ENCODE results near the gene OVAAL. TPM values are rescaled to one million over a fixed set of nuclear protein-coding genes. Genes with fewer than 3 reads are reported as not detected.

Gene OVAAL
- 3.4 TPM for polyA plus RNA-seq (2012; ENCODE audit: insufficient read depth, insufficient read length, low read depth)

- no peaks in the 10 kb centered on the region for H3K27me3 ChIP-seq
- TF ChIP-seq CTCF (IDR thresholded peaks at IDR 0.05; ENCODE audit: low read depth, low read length): no peak
- no peak for DNase-seq
- peaks cover 8% of the 10 kb centered on the region for H3K4me1 ChIP-seq
- no peak within 1 kb of the TSS for H3K4me3 ChIP-seq (ENCODE audit: low read depth, low read length)
- no peaks in the 10 kb centered on the region for H3K36me3 ChIP-seq
- H3K9me3 ChIP-seq: no peaks in the 10 kb centered on the region
Observed at GRCh38 chr1:180558664-180559063, at the start of gene OVAAL. Gene OVAAL (plus strand): TSS chr1:180558964.

DNA sequence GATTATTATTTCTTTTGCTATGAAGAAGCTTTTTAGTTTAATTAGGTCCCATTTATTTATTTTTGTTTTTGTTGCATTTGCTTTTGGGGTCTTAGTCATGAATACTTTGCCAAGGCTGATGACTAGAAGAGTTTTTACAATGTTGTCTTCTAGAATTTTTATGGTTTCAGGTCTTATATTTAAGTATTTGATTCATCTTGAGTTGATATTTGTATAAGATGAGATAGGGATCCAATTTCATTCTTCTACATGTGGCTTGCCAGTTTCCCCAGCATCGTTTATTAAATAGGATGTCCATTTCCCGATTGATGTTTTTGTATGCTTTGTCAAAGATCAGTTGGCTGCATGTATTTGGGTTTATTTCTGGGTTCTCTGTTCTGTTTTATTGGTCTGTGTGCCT lies 47.9 kb upstream of the OVAAL start:
- no peak for DNase-seq
- Histone ChIP-seq H3K27me3 (no peaks in the 10 kb centered on the region), H3K4me1 (no peaks in the 10 kb centered on the region), H3K4me3 (ENCODE audit: low read depth, low read length) (no peak overlapping the region), H3K36me3 (no peaks in the 10 kb centered on the region), H3K9me3 (peaks cover 2% of the 10 kb centered on the region; the same call in 1 of the 2 replicates)
- no peak for TF ChIP-seq CTCF (IDR thresholded peaks at IDR 0.05; ENCODE audit: low read depth, low read length)

DNA sequence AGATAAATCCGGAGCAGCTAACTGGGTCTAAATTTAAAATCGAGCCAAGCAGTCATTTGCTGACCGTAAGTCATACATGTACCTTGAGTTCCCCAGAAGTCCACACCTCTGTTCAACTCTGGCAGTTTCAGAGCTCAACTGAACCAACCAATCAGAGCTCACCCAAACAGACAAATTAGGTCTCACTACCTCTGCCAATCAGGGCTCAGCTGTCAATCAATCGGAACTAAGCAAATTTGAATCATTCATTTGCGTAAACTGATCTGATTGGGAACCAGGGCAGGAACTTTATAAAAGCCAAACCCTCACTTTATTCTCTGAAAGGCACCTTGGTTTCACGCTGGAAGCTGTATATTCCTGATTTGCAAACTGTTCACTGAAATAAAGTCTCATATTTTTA lies 45.2 kb upstream of the OVAAL start:
- no peak overlapping the region for H3K4me3 ChIP-seq (ENCODE audit: low read depth, low read length)
- H3K4me1 ChIP-seq: no peaks in the 10 kb centered on the region; the same call in 1 of the 2 replicates
- no peak for DNase-seq
- H3K9me3 ChIP-seq: peaks cover 2% of the 10 kb centered on the region; the same call in 1 of the 2 replicates
- H3K36me3 ChIP-seq: no peaks in the 10 kb centered on the region
- TF ChIP-seq CTCF (IDR thresholded peaks at IDR 0.05; ENCODE audit: low read depth, low read length): no peak
- no peaks in the 10 kb centered on the region for H3K27me3 ChIP-seq

- H3K9me3 ChIP-seq: no peaks in the 10 kb centered on the region
- H3K36me3 ChIP-seq: no peaks in the 10 kb centered on the region
- H3K4me1 ChIP-seq: no peaks in the 10 kb centered on the region; the same call in 1 of the 2 replicates
- TF ChIP-seq CTCF (IDR thresholded peaks at IDR 0.05; ENCODE audit: low read depth, low read length): no peak
- H3K27me3 ChIP-seq: no peaks in the 10 kb centered on the region
- DNase-seq: no peak
- no peak overlapping the region for H3K4me3 ChIP-seq (ENCODE audit: low read depth, low read length)
Observed at GRCh38 chr1:180515364-180515763, 43.4 kb upstream of the OVAAL start.

DNA sequence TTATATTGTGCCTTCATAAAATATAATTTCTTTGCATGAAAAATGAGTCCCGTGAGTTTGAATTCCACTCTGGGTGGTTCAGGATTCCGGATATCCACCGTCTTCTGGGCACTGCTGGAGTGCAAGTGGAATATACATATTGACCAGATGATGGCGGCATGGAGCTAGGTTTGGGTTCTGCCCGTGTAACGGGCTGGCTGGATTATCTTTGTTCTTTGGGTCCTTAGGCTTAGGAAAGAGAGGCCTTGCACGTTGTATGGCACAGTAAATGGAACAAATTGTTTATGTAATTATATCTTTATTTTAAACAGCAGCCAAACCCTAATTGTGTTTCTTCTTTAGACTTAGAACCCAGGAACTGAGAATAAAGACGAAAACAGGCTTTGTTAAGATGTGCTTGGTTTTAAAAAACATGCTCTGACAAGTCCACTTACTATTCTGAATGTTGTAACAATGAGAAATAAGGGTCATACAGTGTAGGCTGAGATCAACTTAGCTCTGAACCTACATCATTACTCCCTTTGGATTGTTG lies 42.8 kb upstream of the OVAAL start:
- no peaks in the 10 kb centered on the region for H3K9me3 ChIP-seq
- H3K4me1 ChIP-seq: no peaks in the 10 kb centered on the region; the same call in 1 of the 2 replicates
- no peaks in the 10 kb centered on the region for H3K36me3 ChIP-seq
- no peaks in the 10 kb centered on the region for H3K27me3 ChIP-seq
- peak; percentile 74 for DNase-seq
- no peak overlapping the region for H3K4me3 ChIP-seq (ENCODE audit: low read depth, low read length)
- peak; percentile 85 for TF ChIP-seq CTCF (IDR thresholded peaks at IDR 0.05; ENCODE audit: low read depth, low read length)

DNA sequence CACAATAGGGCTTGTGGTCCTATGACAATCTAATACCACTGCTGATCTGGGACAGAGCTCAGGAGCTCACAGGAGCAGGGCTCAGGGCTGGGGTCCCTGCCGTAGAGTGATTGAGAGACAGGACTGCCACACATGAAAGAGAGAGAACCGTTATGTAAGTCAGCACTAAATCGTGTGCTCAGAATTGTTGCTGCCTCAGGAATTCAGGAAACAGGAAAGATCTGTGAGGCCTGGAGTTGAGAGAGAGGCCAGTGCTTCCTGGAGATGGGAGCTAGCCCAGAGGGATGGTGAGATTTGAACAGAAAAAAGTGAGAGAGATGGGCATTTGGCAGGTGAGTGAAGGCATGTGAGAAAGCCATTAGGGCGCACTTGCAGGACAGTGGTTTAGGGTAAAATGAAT lies 38.9 kb upstream of the OVAAL start:
- Histone ChIP-seq H3K4me3 (ENCODE audit: low read depth, low read length) (no peak overlapping the region), H3K27me3 (no peaks in the 10 kb centered on the region), H3K9me3 (no peaks in the 10 kb centered on the region), H3K4me1 (peaks cover under 1% of the 10 kb centered on the region; the same call in 1 of the 2 replicates), H3K36me3 (no peaks in the 10 kb centered on the region)
- no peak for TF ChIP-seq CTCF (IDR thresholded peaks at IDR 0.05; ENCODE audit: low read depth, low read length)
- no peak for DNase-seq

All from BE2C (cell line).